ENCODE measurements around the gene DGKI. TPM values are rescaled to one million over a fixed set of nuclear protein-coding genes. Genes with fewer than 3 reads are reported as not detected.

DGKI gene
- total and polyA plus RNA-seq, 9 of the 15 experiments (the other 6 are each of a cell fraction or from before 2014, with no cell fraction given) = 0.11 to 0.54 (median 0.15) TPM; not detected in 5

GRCh38 chr7:137753575-137753947, 93.2 kb downstream of the DGKI start:
- POLR2A ChIA-PET = no interaction called here
- no peak for FAIRE-seq

More at GRCh38 chr7:137753575-137753947, 93.2 kb downstream of the DGKI start:
- in situ Hi-C loops (cut with MboI) = no loop called here
- Histone ChIP-seq H3K36me3 (ENCODE audit: control insufficient read depth, insufficient read depth, low read length) (no peaks in the 10 kb centered on the region), H2AFZ (ENCODE audit: low read depth, low read length) (no peak overlapping the region), H4K20me1 (replicated peaks; ENCODE audit: control insufficient read depth, insufficient read depth, low read length) (no peaks in the 10 kb centered on the region), H3K4me1 (replicated peaks in 1 of 2; ENCODE audit: control insufficient read depth in 2 of 2, insufficient read depth in 2 of 2, low read length in 2 of 2) (no peaks in the 10 kb centered on the region), H3K4me2 (ENCODE audit: insufficient read depth, low read length) (no peak overlapping the region), H3K9me1 (ENCODE audit: control insufficient read depth, insufficient read depth, low read length) (no peaks in the 10 kb centered on the region), H3K27me3 (ENCODE audit: control insufficient read depth in 2 of 2, insufficient read depth in 2 of 2, low read length in 2 of 2) (peaks cover 3 to 16% of the 10 kb centered on the region in 2 experiments; a peak in 2 of 5 replicates), H3K9ac (ENCODE audit: insufficient read depth in 1 of 2, low read depth in 2 of 2, low read length in 2 of 2) (no peak overlapping the region), H3K4me3 (no peak overlapping the region), H3K9me3 (replicated peaks; ENCODE audit: control insufficient read depth, insufficient read depth, low read depth, low read length) (no peaks in the 10 kb centered on the region), H3K79me2 (ENCODE audit: control insufficient read depth, insufficient read depth, low read length) (no peaks in the 10 kb centered on the region), H3K27ac (ENCODE audit: extremely low read depth, low read depth, low read length) (no peak overlapping the region)
- no TSS peak for BruUV-seq (replicated peaks)
- CTCF ChIA-PET (ENCODE audit: low intra/inter-chr PET ratio) = no interaction called here
- TF ChIP-seq SRF (CRISPR knock-in tag; IDR thresholded peaks at IDR 0.05) = no peak
- TF ChIP-seq MTA1 (IDR thresholded peaks at IDR 0.05; ENCODE audit: borderline replicate concordance) = no peak
- TF ChIP-seq TBL1XR1 (IDR thresholded peaks at IDR 0.05; ENCODE audit: low read length in 2 of 2) = no peak
- no peak for TF ChIP-seq PTBP1 (IDR thresholded peaks at IDR 0.05; ENCODE audit: low read depth, low read length)
- TF ChIP-seq MXD1 (CRISPR knock-in tag; IDR thresholded peaks at IDR 0.05; ENCODE audit: borderline replicate concordance, poor library complexity, severe bottlenecking) = no peak
- TF ChIP-seq MCM7 (IDR thresholded peaks at IDR 0.05) = no peak
- no peak for TF ChIP-seq IRF9 (tag; IDR thresholded peaks at IDR 0.05)
- no peak for TF ChIP-seq KDM4B (IDR thresholded peaks at IDR 0.05; ENCODE audit: borderline replicate concordance in 2 of 2, low read depth in 1 of 2)
- ATAC-seq = no peak
- intact Hi-C loops (cut with micrococcal nuclease) = no loop called here
- no peak for DNase-seq (ENCODE audit: extremely low read depth in 1 of 4, low spot score in 3 of 4)
- 0% methylated on average over 3 of the region's 3 CpGs for WGBS (ENCODE audit: insufficient coverage, low coverage, missing lambda C conversion rate)
